GM23248 (cell line): Measurements from ENCODE around the gene CDH3.

Experiments
- EZH2 ChIP-seq: fragments of 200-600 bp; sonication (generic); IDR thresholded peaks from 2 replicates; pipeline ENCODE4 v1.6.1; 2018; ENCODE audit warnings: antibody characterized with exemption, mild to moderate bottlenecking; ENCODE audit not compliant: insufficient read depth, poor library complexity, severe bottlenecking
- EZH2phosphoT487 ChIP-seq: fragments of 200-600 bp; sonication (generic); IDR thresholded peaks from 2 replicates; pipeline ENCODE4 v1.6.1; 2018; ENCODE audit warnings: antibody characterized with exemption, moderate library complexity, mild to moderate bottlenecking, low read depth; ENCODE audit not compliant: insufficient read depth

- TF ChIP-seq EZH2 (no peak), EZH2phosphoT487 (no peak)
These were observed 39.4 kb upstream of the CDH3 start for GRCh38 chr16:68605746-68606145.
